ENCODE measurements around the gene TEX264.

GRCh38 chr3:51679318-51679717 is 8.3 kb downstream of the TEX264 start:
- TF ChIP-seq CTCF (IDR thresholded peaks at IDR 0.05; ENCODE audit: low read length): no peak
- TF ChIP-seq EZH2 (IDR thresholded peaks at IDR 0.05; ENCODE audit: borderline replicate concordance, low read length): no peak
